WTC11 (cell line): ENCODE data around the gene COL2A1.

ENCODE experiments used
- ATF1 ChIP-seq: sonication (generic); formaldehyde crosslinking; IDR thresholded peaks from 2 replicates; pipeline ENCODE4 v1.8.1; 2023; ENCODE audit warnings: mild to moderate bottlenecking, moderate library complexity, missing genetic modification reagents
- CBFB ChIP-seq: sonication (generic); formaldehyde crosslinking; IDR thresholded peaks from 2 replicates; pipeline ENCODE4 v1.8.1; 2022; ENCODE audit warnings: mild to moderate bottlenecking, low read depth, missing genetic modification reagents
- CREB1 ChIP-seq: sonication (generic); formaldehyde crosslinking; IDR thresholded peaks from 2 replicates; pipeline ENCODE4 v1.8.0; 2023; ENCODE audit warnings: mild to moderate bottlenecking, missing genetic modification reagents
- CTCF ChIP-seq: fragments of 200-600 bp; IDR thresholded peaks from 2 replicates; pipeline ENCODE4 v1.8.0; 2022; ENCODE audit warnings: antibody characterized with exemption
- ELF4 ChIP-seq: sonication (generic); formaldehyde crosslinking; IDR thresholded peaks from 2 replicates; pipeline ENCODE4 v1.8.1; 2022; ENCODE audit warnings: low read depth, mild to moderate bottlenecking, moderate library complexity, missing genetic modification reagents
- JUN ChIP-seq: sonication (generic); formaldehyde crosslinking; IDR thresholded peaks from 2 replicates; pipeline ENCODE4 v1.8.0; 2023; ENCODE audit warnings: mild to moderate bottlenecking, missing genetic modification reagents
- MXD4 ChIP-seq: fragments of 250-450 bp; sonication (Bioruptor Pico); IDR thresholded peaks from 2 replicates; pipeline ENCODE4 v1.8.0; 2021; ENCODE audit warnings: mild to moderate bottlenecking, moderate library complexity, borderline replicate concordance
- MYBL2 ChIP-seq: sonication (generic); formaldehyde crosslinking; IDR thresholded peaks from 2 replicates; pipeline ENCODE4 v1.8.1; 2023; ENCODE audit warnings: mild to moderate bottlenecking, moderate library complexity, missing genetic modification reagents
- NR2C2 ChIP-seq: sonication (generic); formaldehyde crosslinking; IDR thresholded peaks from 2 replicates; pipeline ENCODE4 v1.8.0; 2022; ENCODE audit warnings: mild to moderate bottlenecking, missing genetic modification reagents
- SP1 ChIP-seq: sonication (generic); formaldehyde crosslinking; conservative IDR thresholded peaks from 2 replicates; pipeline ENCODE4 v1.8.1; 2022; ENCODE audit warnings: missing genetic modification reagents
- TEAD4 ChIP-seq: sonication (generic); formaldehyde crosslinking; IDR thresholded peaks from 2 replicates; pipeline ENCODE4 v1.8.0; 2022; ENCODE audit warnings: mild to moderate bottlenecking, missing genetic modification reagents
- ZNF263 ChIP-seq: sonication (generic); formaldehyde crosslinking; IDR thresholded peaks from 2 replicates; pipeline ENCODE4 v1.8.1; 2022; ENCODE audit warnings: low read depth, mild to moderate bottlenecking, moderate library complexity, missing genetic modification reagents
- ZSCAN18 ChIP-seq: fragments of 250-450 bp; sonication (Bioruptor Pico); IDR thresholded peaks from 2 replicates; pipeline ENCODE4 v2.1.2; 2022; ENCODE audit warnings: mild to moderate bottlenecking, moderate library complexity
- TF ChIP-seq, protein P1 (sequence below): sonication (generic); formaldehyde crosslinking; IDR thresholded peaks from 2 replicates; pipeline ENCODE4 v1.8.0; 2022; ENCODE audit warnings: mild to moderate bottlenecking, missing genetic modification reagents

DNA sequence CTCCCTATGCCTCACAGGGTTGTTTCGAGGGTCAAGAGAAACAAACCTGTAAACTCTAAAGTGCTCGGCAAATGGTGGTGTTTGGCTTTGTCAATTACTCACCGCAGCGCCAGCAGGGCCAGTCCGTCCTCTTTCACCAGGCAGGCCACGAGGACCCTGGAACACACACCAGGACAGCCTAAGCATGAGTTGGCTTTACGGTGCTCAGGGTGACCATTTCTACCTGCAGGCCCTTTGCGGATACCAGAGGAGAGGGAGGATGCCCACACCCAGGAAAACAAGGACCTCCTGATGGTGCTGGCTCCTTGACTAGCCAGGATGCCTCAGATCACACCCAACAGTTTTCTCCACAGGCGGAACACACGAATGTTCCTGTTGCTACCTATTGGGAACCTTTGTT lies 11.5 kb downstream of the COL2A1 start:
- TF ChIP-seq CTCF (no peak), NR2C2 (CRISPR knock-in tag) (no peak), CBFB (CRISPR knock-in tag) (no peak), MXD4 (CRISPR knock-in tag) (no peak), SP1 (no peak), MYBL2 (no peak), TEAD4 (CRISPR knock-in tag) (no peak), ELF4 (CRISPR knock-in tag) (no peak), ATF1 (CRISPR knock-in tag) (no peak), ZSCAN18 (CRISPR knock-in tag) (no peak), ZNF263 (no peak), JUN (no peak), CREB1 (CRISPR knock-in tag) (no peak)
- TF ChIP-seq, protein P1, sequence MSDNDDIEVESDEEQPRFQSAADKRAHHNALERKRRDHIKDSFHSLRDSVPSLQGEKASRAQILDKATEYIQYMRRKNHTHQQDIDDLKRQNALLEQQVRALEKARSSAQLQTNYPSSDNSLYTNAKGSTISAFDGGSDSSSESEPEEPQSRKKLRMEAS (CRISPR knock-in tag): no peak
